Ascending aorta (tissue), 2 donors: ENCODE measurements around the gene ATAD3C. TPM values are rescaled to one million over a fixed set of nuclear protein-coding genes. Genes with fewer than 3 reads are reported as not detected.
"Not testable (repeated sequence)": the region's sequence is repeated elsewhere in the genome, so short reads cannot be mapped to it uniquely, and the experiment has no call there.

Experiments
- DNase-seq, 2 donors: peaks; one replicate each; pipeline ENCODE4 v3.0.0-alpha.2; 2019; ENCODE audit warnings: low spot score in 2 of 2
- H3K27ac ChIP-seq, 2 donors: fragments of 200-600 bp; sonication (generic); one replicate each; pipeline ENCODE4 v1.5.1; 2016 to 2017; ENCODE audit warnings: mild to moderate bottlenecking in 1 of 2
- H3K27me3 ChIP-seq: fragments of 200-600 bp; sonication (generic); one replicate; pipeline ENCODE4 v1.5.1; 2017
- H3K36me3 ChIP-seq, 2 donors: fragments of 200-600 bp; sonication (generic); one replicate each; pipeline ENCODE4 v1.5.1; 2016
- H3K4me1 ChIP-seq, 2 donors: fragments of 200-600 bp; sonication (generic); one replicate each; pipeline ENCODE4 v1.5.1; 2016 to 2017; ENCODE audit warnings: mild to moderate bottlenecking in 1 of 2
- H3K4me3 ChIP-seq, 2 donors: fragments of 200-600 bp; sonication (generic); one replicate each; pipeline ENCODE4 v1.5.1; 2016 to 2017; ENCODE audit warnings: mild to moderate bottlenecking in 1 of 2
- H3K9me3 ChIP-seq, 2 donors: fragments of 200-600 bp; sonication (generic); one replicate each; pipeline ENCODE4 v1.5.1; 2016
- intact Hi-C: fragments of 100-400 bp; cut with DNase I; formaldehyde crosslinking; loops from one replicate; pipeline ENCODE4 v1.15.1; 2023
- total RNA-seq: library from RNA; depleted of rRNA; stranded (reverse); fragments of >200 nt; gene quantifications from one replicate; pipeline ENCODE4 v1.1.0, GENCODE V29; 2016
- TF ChIP-seq, protein P1 (sequence below), 3 experiments: fragments of 200-600 bp in 2 of 3; fragments of 450-650 bp in 1 of 3; sonication (generic) in 2 of 3; IDR thresholded peaks; one replicate each; pipeline ENCODE4 v1.5.1; 2016 to 2019; ENCODE audit warnings: antibody characterized with exemption in 3 of 3, mild to moderate bottlenecking in 1 of 3, moderate library complexity in 1 of 3

The ATAD3C gene
- total RNA-seq, 1 donor from 2014 or later, result not detected

DNA sequence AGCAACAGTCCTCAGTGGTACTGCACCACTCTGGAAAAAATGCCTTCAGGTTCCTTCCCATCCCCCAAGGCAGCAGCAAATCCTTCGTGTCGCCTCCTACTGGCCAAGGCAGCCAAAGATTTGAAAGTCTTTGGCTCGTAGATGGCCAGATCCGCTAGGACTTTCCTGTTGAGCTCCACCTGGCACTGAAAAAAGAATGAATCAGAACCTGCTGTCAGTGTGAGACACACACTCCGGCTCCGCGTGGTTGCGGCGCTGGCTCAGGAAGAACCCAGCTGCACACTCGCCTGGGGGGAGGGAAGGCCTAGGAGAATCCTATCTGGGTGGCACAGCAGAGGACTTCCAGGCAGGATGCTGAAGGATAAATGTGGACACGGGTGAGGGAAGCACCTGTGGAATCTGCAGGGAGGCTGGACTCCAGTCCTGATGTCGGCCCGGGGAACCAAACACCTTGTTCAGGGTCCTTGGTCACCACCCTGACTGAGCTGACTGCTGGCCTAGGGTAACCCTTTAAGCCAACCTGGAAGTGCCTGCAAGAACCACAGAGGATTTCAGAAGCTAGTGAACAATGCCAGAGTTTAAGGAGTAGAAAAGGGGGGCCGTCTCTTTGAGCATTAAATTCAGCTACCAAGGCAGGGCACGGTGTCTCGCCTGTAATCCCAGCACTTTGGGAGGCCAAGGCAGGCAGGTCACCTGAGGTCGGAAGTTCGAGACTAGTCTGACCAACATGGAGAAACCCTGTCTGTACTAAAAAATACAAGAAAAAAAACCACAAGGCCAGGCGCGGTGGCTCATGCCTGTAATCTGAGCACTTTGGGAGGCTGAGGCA lies 47.2 kb upstream of the ATAD3C start:
- Histone ChIP-seq H3K27ac (no peak overlapping the region), H3K4me3 (no peak overlapping the region), H3K4me1 (peaks cover 17 to 37% of the 10 kb centered on the region in 2 donors), H3K27me3 (no peaks in the 10 kb centered on the region), H3K36me3 (peaks cover 33 to 59% of the 10 kb centered on the region in 2 donors), H3K9me3 (no peaks in the 10 kb centered on the region)
- intact Hi-C loops, result loop anchor here (10.0 kb wide), 3 partner anchors 113 to 287 kb away; partner anchors contain the start of genes ATAD3A, C1orf159 and MIB2
- DNase-seq, result no peak
- TF ChIP-seq, protein P1, sequence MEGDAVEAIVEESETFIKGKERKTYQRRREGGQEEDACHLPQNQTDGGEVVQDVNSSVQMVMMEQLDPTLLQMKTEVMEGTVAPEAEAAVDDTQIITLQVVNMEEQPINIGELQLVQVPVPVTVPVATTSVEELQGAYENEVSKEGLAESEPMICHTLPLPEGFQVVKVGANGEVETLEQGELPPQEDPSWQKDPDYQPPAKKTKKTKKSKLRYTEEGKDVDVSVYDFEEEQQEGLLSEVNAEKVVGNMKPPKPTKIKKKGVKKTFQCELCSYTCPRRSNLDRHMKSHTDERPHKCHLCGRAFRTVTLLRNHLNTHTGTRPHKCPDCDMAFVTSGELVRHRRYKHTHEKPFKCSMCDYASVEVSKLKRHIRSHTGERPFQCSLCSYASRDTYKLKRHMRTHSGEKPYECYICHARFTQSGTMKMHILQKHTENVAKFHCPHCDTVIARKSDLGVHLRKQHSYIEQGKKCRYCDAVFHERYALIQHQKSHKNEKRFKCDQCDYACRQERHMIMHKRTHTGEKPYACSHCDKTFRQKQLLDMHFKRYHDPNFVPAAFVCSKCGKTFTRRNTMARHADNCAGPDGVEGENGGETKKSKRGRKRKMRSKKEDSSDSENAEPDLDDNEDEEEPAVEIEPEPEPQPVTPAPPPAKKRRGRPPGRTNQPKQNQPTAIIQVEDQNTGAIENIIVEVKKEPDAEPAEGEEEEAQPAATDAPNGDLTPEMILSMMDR (IDR thresholded peaks at IDR 0.05), result peak in 2 of 3 experiments; percentile 21 to 30

DNA sequence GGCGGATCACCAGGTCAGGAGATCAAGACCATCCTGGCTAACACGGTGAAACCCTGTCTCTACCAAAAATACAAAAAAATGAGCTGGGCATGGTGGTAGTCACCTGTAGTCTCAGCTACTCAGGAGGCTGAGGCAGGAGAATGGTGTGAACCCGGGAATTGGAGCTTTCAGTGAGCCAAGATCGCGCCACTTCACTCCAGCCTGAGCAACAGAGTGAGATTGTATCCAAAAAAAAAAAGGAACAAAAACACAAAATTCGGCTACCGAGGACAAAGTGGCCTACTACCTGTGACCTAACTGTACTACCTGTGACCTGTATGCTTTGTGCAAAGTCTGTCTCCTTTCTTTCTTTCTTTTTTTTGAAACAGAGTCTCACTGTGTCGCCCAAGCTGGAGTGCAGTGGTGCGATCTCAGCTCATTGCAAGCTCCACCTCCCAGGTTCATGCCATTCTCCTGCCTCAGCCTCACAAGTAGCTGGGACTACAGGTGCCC lies 46.5 kb upstream of the ATAD3C start:
- H3K9me3 ChIP-seq, H3K4me3 ChIP-seq, H3K27ac ChIP-seq, H3K27me3 ChIP-seq, DNase-seq: not testable (repeated sequence)
- Histone ChIP-seq H3K36me3 (peaks cover 29 to 53% of the 10 kb centered on the region in 2 donors), H3K4me1 (peaks cover 17 to 32% of the 10 kb centered on the region in 2 donors)
- intact Hi-C loops, result loop anchor here (10.0 kb wide), 3 partner anchors 112 to 288 kb away; partner anchors contain the start of genes ATAD3A, C1orf159 and MIB2

DNA sequence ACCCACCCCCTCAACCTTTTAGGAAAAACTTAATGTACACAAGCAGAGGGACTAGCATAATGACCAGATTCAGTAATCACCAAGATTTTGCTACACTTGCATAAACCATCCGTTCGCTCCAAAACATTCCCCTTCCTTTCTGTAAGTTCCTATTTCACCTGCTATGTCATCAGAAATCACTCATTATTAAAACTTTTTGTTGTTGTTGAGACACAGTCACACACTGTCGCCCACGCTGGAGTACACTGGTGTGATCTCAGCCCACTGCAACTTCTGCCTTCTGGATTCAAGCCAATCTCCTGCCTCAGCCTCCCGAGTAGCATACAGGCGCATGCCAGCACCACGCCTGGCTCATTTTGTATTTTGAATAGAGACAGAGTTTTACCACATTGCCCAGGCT lies 45.8 kb upstream of the ATAD3C start:
- H3K27me3 ChIP-seq, result no peaks in the 10 kb centered on the region
- TF ChIP-seq, protein P1 (IDR thresholded peaks at IDR 0.05), result no peak
- intact Hi-C loops, result loop anchor here (10.0 kb wide), 3 partner anchors 111 to 289 kb away; partner anchors contain the start of genes ATAD3A, C1orf159 and MIB2
- H3K27ac ChIP-seq, result no peak overlapping the region
- peaks cover 29 to 52% of the 10 kb centered on the region in 2 donors for H3K36me3 ChIP-seq
- H3K4me3 ChIP-seq, result no peak overlapping the region
- DNase-seq, result no peak
- H3K9me3 ChIP-seq, result no peaks in the 10 kb centered on the region
- peaks cover 11 to 35% of the 10 kb centered on the region in 2 donors for H3K4me1 ChIP-seq

DNA sequence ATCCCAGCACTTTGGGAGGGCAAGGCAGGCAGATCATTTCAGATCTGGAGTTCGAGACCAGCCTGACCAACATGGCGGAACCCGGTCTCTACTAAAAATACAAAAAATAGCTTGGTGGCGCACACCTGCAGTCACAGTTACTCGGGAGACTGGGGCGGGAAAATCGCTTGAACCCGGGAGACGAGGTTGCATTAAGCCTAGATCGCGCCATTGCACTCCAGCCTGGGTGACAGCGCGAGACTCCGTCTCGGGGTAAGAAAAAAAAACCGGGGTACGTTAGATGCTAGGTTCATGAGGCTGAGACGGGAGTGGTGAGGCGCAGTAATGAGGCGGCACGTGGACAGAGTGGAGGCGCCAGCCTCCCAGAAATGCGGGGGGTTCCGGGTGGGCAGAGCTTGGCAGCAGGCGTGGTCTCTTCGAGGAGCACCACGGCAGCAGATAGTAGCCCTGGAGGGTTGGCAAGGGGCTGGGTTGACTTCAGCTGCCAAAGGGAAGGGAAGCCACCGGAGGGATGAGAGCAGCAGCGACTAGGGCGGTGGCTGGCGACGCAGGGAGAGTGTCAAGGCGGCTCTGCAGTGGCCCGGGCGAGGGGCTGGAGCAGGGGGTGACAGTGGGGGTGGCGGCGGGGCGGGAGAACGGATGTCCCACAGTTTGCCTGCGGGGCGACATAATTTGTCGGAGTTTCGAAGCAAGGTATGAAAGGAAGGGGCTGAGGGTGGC lies 43.2 kb upstream of the ATAD3C start:
- no peaks in the 10 kb centered on the region for H3K9me3 ChIP-seq
- TF ChIP-seq, protein P1 (IDR thresholded peaks at IDR 0.05), result no peak
- peak overlapping the region; percentile 72 to 77 for H3K27ac ChIP-seq
- DNase-seq, result no peak
- intact Hi-C loops, result loop anchor here (2.0 to 10.0 kb wide), 5 partner anchors 57 to 291 kb away; partner anchors contain the start of genes ATAD3A, C1orf159, DVL1 and MIB2
- H3K27me3 ChIP-seq, result no peaks in the 10 kb centered on the region
- H3K4me1 ChIP-seq, result peaks cover 7 to 25% of the 10 kb centered on the region in 2 donors
- H3K36me3 ChIP-seq, result peaks cover 27 to 44% of the 10 kb centered on the region in 2 donors
- peak overlapping the region; percentile 68 to 93 for H3K4me3 ChIP-seq

DNA sequence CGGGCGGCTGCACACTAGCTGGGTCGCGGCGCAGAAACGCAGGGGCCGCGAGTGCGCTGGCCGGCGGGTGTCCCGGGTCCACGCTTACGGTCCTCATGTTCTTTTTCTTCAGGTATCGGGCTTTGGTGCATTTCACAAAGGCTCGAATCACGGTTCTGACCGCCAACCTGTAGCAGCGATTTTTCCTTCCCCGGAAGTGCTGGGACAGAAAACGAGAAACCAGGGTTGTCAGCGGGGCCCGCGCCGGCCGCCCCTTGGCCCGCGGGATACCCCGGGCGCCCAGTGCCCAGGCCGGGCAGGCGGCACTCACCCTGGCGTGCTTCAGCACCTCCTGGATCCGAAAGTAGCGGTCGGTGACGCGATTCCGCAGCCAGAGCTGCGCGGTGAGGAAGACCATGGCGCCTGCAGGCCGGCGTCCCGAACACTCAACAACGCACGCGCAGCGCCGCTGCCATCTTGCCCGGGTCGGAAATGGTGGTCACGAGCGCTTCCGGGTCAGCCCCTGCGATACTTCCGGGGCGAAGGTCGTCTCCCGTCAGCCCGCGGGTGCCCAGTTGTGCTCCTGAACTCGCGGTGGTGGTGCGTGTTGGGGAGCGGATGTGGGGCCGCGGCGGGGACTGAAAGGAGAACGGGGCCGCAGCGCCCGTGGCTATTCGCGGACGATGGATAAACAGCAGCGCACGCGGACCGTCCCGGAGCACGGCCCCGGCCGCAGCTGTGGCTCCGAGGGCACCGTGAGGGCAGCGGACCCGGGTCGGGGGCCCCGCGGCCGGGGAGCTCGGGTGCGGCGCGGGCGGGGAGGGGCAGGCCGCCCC lies 42.5 kb upstream of the ATAD3C start, which contains the start of gene MRPL20:
Gene MRPL20 (minus strand): TSS at position 473 of the 815 bp plus-strand sequence. CDS start 76 bp downstream, at position 397.
- H3K4me1 ChIP-seq, result peaks cover 7 to 25% of the 10 kb centered on the region in 2 donors
- H3K27ac ChIP-seq, result peak within 1 kb of the TSS; percentile 72 to 77
- intact Hi-C loops, result loop anchor here (1.0 to 10.0 kb wide), 8 partner anchors 8 to 292 kb away; partner anchors contain the start of genes ATAD3A, ATAD3B, AURKAIP1 and C1orf159
- no peaks in the 10 kb centered on the region for H3K27me3 ChIP-seq
- TF ChIP-seq, protein P1 (IDR thresholded peaks at IDR 0.05), result no peak
- no peaks in the 10 kb centered on the region for H3K9me3 ChIP-seq
- peaks cover 20 to 36% of the 10 kb centered on the region in 2 donors for H3K36me3 ChIP-seq
- peak within 1 kb of the TSS; percentile 68 to 93 for H3K4me3 ChIP-seq
- DNase-seq, result peak; percentile 76 to 97
